PC-3 (cell line): ENCODE data around the gene MMP10. TPM values are rescaled to one million over a fixed set of nuclear protein-coding genes. Genes with fewer than 3 reads are reported as not detected.

Experiments used
- ATAC-seq: fragments of 200-7000 bp; cut with Tn5 transposase; 2 replicates; pipeline ENCODE4 v1.9.1; 2020; ENCODE audit warnings: mild to moderate bottlenecking, moderate library complexity
- BruUV-seq: library from RNA; stranded (reverse); fragments of 400-500 nt; replicated peaks from 2 replicates; lab custom pipeline; 2021; lab: Mats Ljungman, UMichigan
- CTCF ChIA-PET: fragments of 300-600 bp; sonication (Branson Sonifier 250); formaldehyde crosslinking; loops from one replicate; lab custom pipeline; 2022; ENCODE audit warnings: antibody characterized with exemption; lab: Charles Lee
- POLR2A ChIA-PET: fragments of 300-600 bp; sonication (Branson Sonifier 250); formaldehyde crosslinking; loops from one replicate; lab custom pipeline; 2022; ENCODE audit warnings: antibody characterized with exemption; ENCODE audit not compliant: unreplicated experiment; lab: Charles Lee
- DNase-seq: peaks from one replicate; pipeline ENCODE4 v3.0.0-alpha.2; 2015
- H2AFZ ChIP-seq: fragments of 300-600 bp; sonication (generic); 2 replicates; pipeline ENCODE4 v1.6.0; 2016; ENCODE audit warnings: antibody characterized with exemption, low read length
- H3F3A ChIP-seq: fragments of 300-600 bp; sonication (generic); one replicate; pipeline ENCODE4 v1.6.0; 2017; ENCODE audit warnings: antibody characterized with exemption, low read length, control low read depth, mild to moderate bottlenecking; ENCODE audit not compliant: unreplicated experiment
- H3K27ac ChIP-seq: fragments of 300-600 bp; sonication (generic); 2 replicates; pipeline ENCODE4 v1.5.1; 2016; ENCODE audit warnings: mild to moderate bottlenecking, low read length
- H3K27me3 ChIP-seq: fragments of 300-600 bp; sonication (generic); 2 replicates; pipeline ENCODE4 v1.6.1; 2016; ENCODE audit warnings: low read length, mixed read lengths
- H3K36me3 ChIP-seq: fragments of 300-600 bp; sonication (generic); 2 replicates; pipeline ENCODE4 v1.6.1; 2016; ENCODE audit warnings: low read depth, mixed run types, low read length, mixed read lengths
- H3K4me1 ChIP-seq: fragments of 300-600 bp; sonication (generic); 2 replicates; pipeline ENCODE4 v1.5.1; 2016; ENCODE audit warnings: low read length; ENCODE audit not compliant: insufficient read depth
- H3K4me2 ChIP-seq: fragments of 300-600 bp; sonication (generic); 2 replicates; pipeline ENCODE4 v1.6.0; 2016; ENCODE audit warnings: low read length
- H3K4me3 ChIP-seq: fragments of 300-600 bp; sonication (generic); 2 replicates; pipeline ENCODE4 v1.5.1; 2016; ENCODE audit warnings: mild to moderate bottlenecking, low read length, mixed read lengths
- H3K79me2 ChIP-seq: fragments of 300-600 bp; sonication (generic); 2 replicates; pipeline ENCODE4 v1.6.1; 2017; ENCODE audit warnings: low read length, mixed read lengths
- H3K9ac ChIP-seq: fragments of 300-600 bp; sonication (generic); 2 replicates; pipeline ENCODE4 v1.6.0; 2016; ENCODE audit warnings: mild to moderate bottlenecking, low read length
- H3K9me2 ChIP-seq: fragments of 300-600 bp; sonication (generic); replicated peaks from 2 replicates; pipeline ENCODE4 v1.6.1; 2016; ENCODE audit warnings: mixed run types, low read length, mixed read lengths
- H3K9me3 ChIP-seq: fragments of 300-600 bp; sonication (generic); 2 replicates; pipeline ENCODE4 v1.6.1; 2016; ENCODE audit warnings: low read length, mixed read lengths
- H4K20me1 ChIP-seq: fragments of 300-600 bp; sonication (generic); 2 replicates; pipeline ENCODE4 v1.6.1; 2016; ENCODE audit warnings: low read length, mixed read lengths
- EZH2 ChIP-seq: fragments of 300-600 bp; sonication (generic); IDR thresholded peaks from one replicate; pipeline ENCODE4 v1.6.1; 2017; ENCODE audit warnings: antibody characterized with exemption, mild to moderate bottlenecking, low read length; ENCODE audit not compliant: unreplicated experiment
- EZH2phosphoT487 ChIP-seq: fragments of 300-600 bp; sonication (generic); IDR thresholded peaks from 2 replicates; pipeline ENCODE4 v1.6.1; 2018; ENCODE audit warnings: mild to moderate bottlenecking, antibody characterized with exemption, low read length, borderline replicate concordance
- intact Hi-C: fragments of 100-400 bp; cut with micrococcal nuclease; formaldehyde crosslinking; loops from 2 replicates; pipeline ENCODE4 v1.9.0; 2023
- total RNA-seq: library from RNA; depleted of rRNA; stranded (reverse); fragments of >200 nt; gene quantifications from 2 replicates; pipeline ENCODE4 v1.2.3, GENCODE V29; 2014; rRNA removed
- TF ChIP-seq, protein P1 (sequence below): fragments of 300-600 bp; sonication (generic); conservative IDR thresholded peaks from 2 replicates; pipeline ENCODE4 v1.5.1; 2017; ENCODE audit warnings: antibody characterized with exemption, low read depth, mild to moderate bottlenecking, low read length

MMP10 gene
- total RNA-seq, 1 experiment from 2014 or later: 0.07 TPM

DNA sequence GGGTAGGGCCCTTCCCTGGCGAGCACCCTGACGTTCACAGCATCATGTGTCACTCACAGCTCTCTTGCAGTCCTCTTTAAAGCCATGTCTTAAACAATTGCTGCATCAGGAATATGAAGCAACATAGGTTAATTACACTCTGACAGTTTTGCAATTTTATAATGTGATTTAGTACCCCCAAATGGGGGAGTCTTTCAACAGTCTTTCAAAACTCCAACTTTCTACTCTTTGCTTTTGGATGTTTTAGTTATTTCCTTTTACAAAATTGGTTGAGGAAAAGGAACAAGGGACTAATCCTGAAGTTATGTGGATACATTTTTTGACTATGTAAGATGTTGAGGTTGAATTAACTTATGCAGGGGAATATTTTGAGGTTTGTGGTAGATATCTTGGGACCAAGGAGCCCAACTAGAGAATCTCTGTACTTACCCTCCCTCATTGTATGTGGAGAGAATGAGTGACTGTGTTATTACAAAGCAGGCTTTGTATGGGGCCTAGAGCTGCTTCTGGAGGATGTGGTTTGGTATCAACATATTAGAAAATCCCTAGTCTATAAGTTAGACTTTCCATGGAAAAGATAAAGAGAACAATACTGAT, 55.4 kb downstream of the MMP10 start, which contains the start of gene MMP8:
MMP8 (minus strand) TSS at position 51 of the 597 bp plus-strand sequence. CDS start 99 bp downstream, outside the sequence.
- Histone ChIP-seq H2AFZ (no peak within 1 kb of the TSS), H3K9ac (no peak within 1 kb of the TSS), H3K27me3 (no peaks in the 10 kb centered on the region), H3K79me2 (no peaks in the 10 kb centered on the region), H3K4me3 (no peak within 1 kb of the TSS), H3K9me3 (no peaks in the 10 kb centered on the region), H3K36me3 (no peaks in the 10 kb centered on the region), H3K27ac (no peak within 1 kb of the TSS), H4K20me1 (no peaks in the 10 kb centered on the region), H3K4me1 (peaks cover 7% of the 10 kb centered on the region; the same call in 1 of the 2 replicates), H3K9me2 (no peaks in the 10 kb centered on the region), H3F3A (no peaks in the 10 kb centered on the region), H3K4me2 (no peak within 1 kb of the TSS)
- POLR2A ChIA-PET: no interaction called here
- no TSS peak for BruUV-seq
- intact Hi-C loops: no loop called here
- CTCF ChIA-PET: no interaction called here
- DNase-seq (no peak), ATAC-seq (no peak)
- TF ChIP-seq, protein P1, sequence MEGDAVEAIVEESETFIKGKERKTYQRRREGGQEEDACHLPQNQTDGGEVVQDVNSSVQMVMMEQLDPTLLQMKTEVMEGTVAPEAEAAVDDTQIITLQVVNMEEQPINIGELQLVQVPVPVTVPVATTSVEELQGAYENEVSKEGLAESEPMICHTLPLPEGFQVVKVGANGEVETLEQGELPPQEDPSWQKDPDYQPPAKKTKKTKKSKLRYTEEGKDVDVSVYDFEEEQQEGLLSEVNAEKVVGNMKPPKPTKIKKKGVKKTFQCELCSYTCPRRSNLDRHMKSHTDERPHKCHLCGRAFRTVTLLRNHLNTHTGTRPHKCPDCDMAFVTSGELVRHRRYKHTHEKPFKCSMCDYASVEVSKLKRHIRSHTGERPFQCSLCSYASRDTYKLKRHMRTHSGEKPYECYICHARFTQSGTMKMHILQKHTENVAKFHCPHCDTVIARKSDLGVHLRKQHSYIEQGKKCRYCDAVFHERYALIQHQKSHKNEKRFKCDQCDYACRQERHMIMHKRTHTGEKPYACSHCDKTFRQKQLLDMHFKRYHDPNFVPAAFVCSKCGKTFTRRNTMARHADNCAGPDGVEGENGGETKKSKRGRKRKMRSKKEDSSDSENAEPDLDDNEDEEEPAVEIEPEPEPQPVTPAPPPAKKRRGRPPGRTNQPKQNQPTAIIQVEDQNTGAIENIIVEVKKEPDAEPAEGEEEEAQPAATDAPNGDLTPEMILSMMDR: no peak
- no peak for TF ChIP-seq EZH2
- no peak for TF ChIP-seq EZH2phosphoT487

- Histone ChIP-seq H3K9ac (no peak overlapping the region), H3K27me3 (peaks cover 3% of the 10 kb centered on the region; the same call in 1 of the 2 replicates), H3K36me3 (no peaks in the 10 kb centered on the region), H3K27ac (no peak overlapping the region), H3K9me3 (no peaks in the 10 kb centered on the region), H2AFZ (no peak overlapping the region), H3K79me2 (no peaks in the 10 kb centered on the region), H3K4me1 (peaks cover 3% of the 10 kb centered on the region; the same call in 1 of the 2 replicates), H3K4me3 (no peak overlapping the region), H3K9me2 (no peaks in the 10 kb centered on the region), H3F3A (no peaks in the 10 kb centered on the region), H4K20me1 (no peaks in the 10 kb centered on the region), H3K4me2 (no peak overlapping the region)
- BruUV-seq: no TSS peak
- TF ChIP-seq, protein P1: no peak
- TF ChIP-seq EZH2: no peak
- TF ChIP-seq EZH2phosphoT487: no peak
- ChIA-PET POLR2A (no interaction called here), CTCF (no interaction called here)
- ATAC-seq (no peak), DNase-seq (no peak)
- intact Hi-C loops: no loop called here
These were observed 57.6 kb downstream of the MMP10 start for GRCh38 chr11:102722821-102723220.

Other genes with a start within 250 kb of the MMP10 start
- 0.18 TPM in 1 of 2 replicates, not detected in the other for gene MMP7, start 249.9 kb downstream of the MMP10 start, total RNA-seq
- not detected in 2 replicates for gene MMP20, start 155.3 kb downstream of the MMP10 start, total RNA-seq
- gene MMP27, start 74.9 kb downstream of the MMP10 start, total RNA-seq: not detected in 2 replicates
- not detected in 2 replicates for gene MMP8, start 55.7 kb downstream of the MMP10 start, total RNA-seq
- 6.5 and 7.3 TPM in 2 replicates for gene MMP1, start 17.5 kb upstream of the MMP10 start, total RNA-seq
- gene MMP3, start 63.0 kb upstream of the MMP10 start, total RNA-seq: not detected in 2 replicates
- not detected in 2 replicates for gene MMP12, start 94.4 kb upstream of the MMP10 start, total RNA-seq
- 2.4 and 2.6 TPM in 2 replicates for gene MMP13, start 175.1 kb upstream of the MMP10 start, total RNA-seq